ENCODE measurements around the gene MMEL1.

MMEL1 gene

GRCh38 chr1:2604844-2605508 is 27.8 kb downstream of the MMEL1 start:
- DNase-seq (ENCODE audit: low read depth) = no peak

GRCh38 chr1:2604156-2604843 is 28.5 kb downstream of the MMEL1 start:
- no peak for DNase-seq (ENCODE audit: low read depth)

GRCh38 chr1:2603521-2604155 is 29.2 kb downstream of the MMEL1 start:
- DNase-seq (ENCODE audit: low read depth) = no peak

- DNase-seq (ENCODE audit: low read depth) = no peak
Observed at GRCh38 chr1:2602866-2603520, 29.8 kb downstream of the MMEL1 start.

- DNase-seq (ENCODE audit: low read depth) = no peak
Observed at GRCh38 chr1:2602311-2602835, 30.4 kb downstream of the MMEL1 start.

GRCh38 chr1:2601721-2602303 is 31.0 kb downstream of the MMEL1 start:
- DNase-seq (ENCODE audit: low read depth) = no peak

GRCh38 chr1:2598329-2598931 is 34.4 kb downstream of the MMEL1 start:
- DNase-seq (ENCODE audit: low read depth) = no peak

- DNase-seq (ENCODE audit: low read depth) = no peak
Observed at GRCh38 chr1:2597441-2598328, 35.1 kb downstream of the MMEL1 start.

GRCh38 chr1:2596530-2597333 is 36.1 kb downstream of the MMEL1 start:
- DNase-seq (ENCODE audit: low read depth) = no peak

GRCh38 chr1:2595812-2596529 is 36.8 kb downstream of the MMEL1 start:
- no peak for DNase-seq (ENCODE audit: low read depth)

- DNase-seq (ENCODE audit: low read depth) = no peak
Observed at GRCh38 chr1:2595261-2595811, 37.5 kb downstream of the MMEL1 start.

- no peak for DNase-seq (ENCODE audit: low read depth)
Observed at GRCh38 chr1:2594641-2595131, 38.1 kb downstream of the MMEL1 start.

GRCh38 chr1:2594001-2594640 is 38.7 kb downstream of the MMEL1 start:
- no peak for DNase-seq (ENCODE audit: low read depth)

- no peak for DNase-seq (ENCODE audit: low read depth)
Observed at GRCh38 chr1:2593251-2593878, 39.5 kb downstream of the MMEL1 start.

- no peak for DNase-seq (ENCODE audit: low read depth)
Observed at GRCh38 chr1:2592672-2593071, 40.1 kb downstream of the MMEL1 start.

- no peak for DNase-seq (ENCODE audit: low read depth)
Observed at GRCh38 chr1:2591581-2592261, 41.1 kb downstream of the MMEL1 start.

- DNase-seq (ENCODE audit: low read depth) = no peak
Observed at GRCh38 chr1:2591233-2591580, 41.6 kb downstream of the MMEL1 start.
